Occipital lobe (tissue), 2 donors: ENCODE data around the gene INTS15. TPM values are rescaled to one million over a fixed set of nuclear protein-coding genes. Genes with fewer than 3 reads are reported as not detected.

ENCODE experiments used
- DNase-seq: peaks from one replicate; lab custom pipeline; 2025; lab: John Stamatoyannopoulos, UW
- total RNA-seq: library from RNA; depleted of rRNA; stranded (reverse); fragments of >200 nt; gene quantifications from one replicate; pipeline ENCODE4 v1.2.3, GENCODE V29; 2014

Gene INTS15
- total RNA-seq, 1 donor from 2014 or later = 18.2 TPM

GRCh38 chr7:6655636-6656385 lies 66.0 kb downstream of the INTS15 start:
- DNase-seq = no peak

GRCh38 chr7:6656413-6656812 lies 66.6 kb downstream of the INTS15 start:
- DNase-seq = no peak

Other genes with a start within 250 kb of the INTS15 start
- gene FAM220A, start 241.1 kb upstream of the INTS15 start, total RNA-seq = 41.2 TPM
- gene RAC1, start 215.5 kb upstream of the INTS15 start, total RNA-seq = 41.6 TPM
- 27.9 TPM for gene DAGLB, start 142.1 kb upstream of the INTS15 start, total RNA-seq
- gene KDELR2, start 105.9 kb upstream of the INTS15 start, total RNA-seq = 84.1 TPM
- gene GRID2IP, start 38.6 kb upstream of the INTS15 start, total RNA-seq = 1.2 TPM
- 54.4 TPM for gene ZDHHC4, start 12.6 kb upstream of the INTS15 start, total RNA-seq
- 23.6 TPM for gene ZNF853, start 25.6 kb downstream of the INTS15 start, total RNA-seq
- 18.2 TPM for gene ZNF316, start 47.3 kb downstream of the INTS15 start, total RNA-seq
- 33.4 TPM for gene ZNF12, start 116.9 kb downstream of the INTS15 start, total RNA-seq
- gene RSPH10B2, start 164.1 kb downstream of the INTS15 start, total RNA-seq = 1.7 TPM
- 132 TPM for gene CCZ1B, start 236.3 kb downstream of the INTS15 start, total RNA-seq